Panc1 (cell line): ENCODE data around the gene EPHA8.

Experiments used
- POLR2AphosphoS5 ChIP-seq: IDR thresholded peaks from 2 replicates; pipeline ENCODE4 v1.6.1; 2012; ENCODE audit warnings: mild to moderate bottlenecking, low read depth, low read length, moderate library complexity
- SIN3A ChIP-seq: IDR thresholded peaks from 2 replicates; pipeline ENCODE4 v1.6.1; 2012; ENCODE audit warnings: low read depth, mild to moderate bottlenecking, low read length, moderate library complexity, borderline replicate concordance; ENCODE audit not compliant: insufficient read depth
- TF ChIP-seq, protein P1 (sequence below): fragments of 450-650 bp; IDR thresholded peaks from 2 replicates; pipeline ENCODE4 v1.5.1; 2017; ENCODE audit warnings: mild to moderate bottlenecking
- TF ChIP-seq, protein P2 (sequence below), 2 experiments: IDR thresholded peaks; 2 replicates each; pipeline ENCODE4 v1.6.1; 2011 to 2012; ENCODE audit warnings: low read depth in 2 of 2, control low read depth in 1 of 2, low read length in 1 of 2, mild to moderate bottlenecking in 1 of 2, moderate library complexity in 1 of 2; ENCODE audit not compliant: insufficient read depth in 1 of 2

- TF ChIP-seq, protein P1, sequence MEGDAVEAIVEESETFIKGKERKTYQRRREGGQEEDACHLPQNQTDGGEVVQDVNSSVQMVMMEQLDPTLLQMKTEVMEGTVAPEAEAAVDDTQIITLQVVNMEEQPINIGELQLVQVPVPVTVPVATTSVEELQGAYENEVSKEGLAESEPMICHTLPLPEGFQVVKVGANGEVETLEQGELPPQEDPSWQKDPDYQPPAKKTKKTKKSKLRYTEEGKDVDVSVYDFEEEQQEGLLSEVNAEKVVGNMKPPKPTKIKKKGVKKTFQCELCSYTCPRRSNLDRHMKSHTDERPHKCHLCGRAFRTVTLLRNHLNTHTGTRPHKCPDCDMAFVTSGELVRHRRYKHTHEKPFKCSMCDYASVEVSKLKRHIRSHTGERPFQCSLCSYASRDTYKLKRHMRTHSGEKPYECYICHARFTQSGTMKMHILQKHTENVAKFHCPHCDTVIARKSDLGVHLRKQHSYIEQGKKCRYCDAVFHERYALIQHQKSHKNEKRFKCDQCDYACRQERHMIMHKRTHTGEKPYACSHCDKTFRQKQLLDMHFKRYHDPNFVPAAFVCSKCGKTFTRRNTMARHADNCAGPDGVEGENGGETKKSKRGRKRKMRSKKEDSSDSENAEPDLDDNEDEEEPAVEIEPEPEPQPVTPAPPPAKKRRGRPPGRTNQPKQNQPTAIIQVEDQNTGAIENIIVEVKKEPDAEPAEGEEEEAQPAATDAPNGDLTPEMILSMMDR, result no peak
- no peak for TF ChIP-seq POLR2AphosphoS5
- TF ChIP-seq, protein P2, sequence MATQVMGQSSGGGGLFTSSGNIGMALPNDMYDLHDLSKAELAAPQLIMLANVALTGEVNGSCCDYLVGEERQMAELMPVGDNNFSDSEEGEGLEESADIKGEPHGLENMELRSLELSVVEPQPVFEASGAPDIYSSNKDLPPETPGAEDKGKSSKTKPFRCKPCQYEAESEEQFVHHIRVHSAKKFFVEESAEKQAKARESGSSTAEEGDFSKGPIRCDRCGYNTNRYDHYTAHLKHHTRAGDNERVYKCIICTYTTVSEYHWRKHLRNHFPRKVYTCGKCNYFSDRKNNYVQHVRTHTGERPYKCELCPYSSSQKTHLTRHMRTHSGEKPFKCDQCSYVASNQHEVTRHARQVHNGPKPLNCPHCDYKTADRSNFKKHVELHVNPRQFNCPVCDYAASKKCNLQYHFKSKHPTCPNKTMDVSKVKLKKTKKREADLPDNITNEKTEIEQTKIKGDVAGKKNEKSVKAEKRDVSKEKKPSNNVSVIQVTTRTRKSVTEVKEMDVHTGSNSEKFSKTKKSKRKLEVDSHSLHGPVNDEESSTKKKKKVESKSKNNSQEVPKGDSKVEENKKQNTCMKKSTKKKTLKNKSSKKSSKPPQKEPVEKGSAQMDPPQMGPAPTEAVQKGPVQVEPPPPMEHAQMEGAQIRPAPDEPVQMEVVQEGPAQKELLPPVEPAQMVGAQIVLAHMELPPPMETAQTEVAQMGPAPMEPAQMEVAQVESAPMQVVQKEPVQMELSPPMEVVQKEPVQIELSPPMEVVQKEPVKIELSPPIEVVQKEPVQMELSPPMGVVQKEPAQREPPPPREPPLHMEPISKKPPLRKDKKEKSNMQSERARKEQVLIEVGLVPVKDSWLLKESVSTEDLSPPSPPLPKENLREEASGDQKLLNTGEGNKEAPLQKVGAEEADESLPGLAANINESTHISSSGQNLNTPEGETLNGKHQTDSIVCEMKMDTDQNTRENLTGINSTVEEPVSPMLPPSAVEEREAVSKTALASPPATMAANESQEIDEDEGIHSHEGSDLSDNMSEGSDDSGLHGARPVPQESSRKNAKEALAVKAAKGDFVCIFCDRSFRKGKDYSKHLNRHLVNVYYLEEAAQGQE (IDR thresholded peaks at IDR 0.05; ENCODE audit: insufficient read depth in 1 of 2, low read depth in 2 of 2, low read length in 1 of 2), result no peak
- no peak for TF ChIP-seq SIN3A
These were observed 88.9 kb downstream of the EPHA8 start for GRCh38 chr1:22651941-22652856.
